Liver (tissue), 3 donors: Measurements from ENCODE around the gene ZNF433.

Source experiments
- EGR1 ChIP-seq, 2 donors: IDR thresholded peaks; 2 replicates each; pipeline ENCODE4 v1.6.1; 2016 to 2018; ENCODE audit warnings: antibody characterized with exemption in 2 of 2, low read depth in 2 of 2
- FOXA1 ChIP-seq: IDR thresholded peaks from 2 replicates; pipeline ENCODE4 v1.6.1; 2016; ENCODE audit warnings: antibody characterized with exemption
- GABPA ChIP-seq, 2 donors: IDR thresholded peaks in 1 of 2; conservative IDR thresholded peaks in 1 of 2; 2 replicates each; pipeline ENCODE4 v1.6.1; 2016; ENCODE audit warnings: antibody characterized with exemption in 2 of 2, mild to moderate bottlenecking in 1 of 2, moderate library complexity in 1 of 2
- JUND ChIP-seq, 2 donors: IDR thresholded peaks; 2 replicates each; pipeline ENCODE4 v1.6.1; 2016; ENCODE audit warnings: antibody characterized with exemption in 2 of 2
- RAD21 ChIP-seq, 2 donors: IDR thresholded peaks; 2 replicates each; pipeline ENCODE4 v1.6.1; 2016; ENCODE audit warnings: antibody characterized with exemption in 2 of 2, mild to moderate bottlenecking in 2 of 2
- SP1 ChIP-seq: IDR thresholded peaks from 2 replicates; pipeline ENCODE4 v1.6.1; 2018; ENCODE audit warnings: antibody characterized with exemption, mild to moderate bottlenecking
- TAF1 ChIP-seq: conservative IDR thresholded peaks from 2 replicates; pipeline ENCODE4 v1.6.1; 2016; ENCODE audit warnings: antibody characterized with exemption, mild to moderate bottlenecking
- YY1 ChIP-seq: IDR thresholded peaks from 2 replicates; pipeline ENCODE4 v1.6.1; 2016; ENCODE audit warnings: antibody characterized with exemption, mild to moderate bottlenecking
- TF ChIP-seq, protein P1 (sequence below): fragments of 150-350 bp; IDR thresholded peaks from 2 replicates; pipeline ENCODE4 v1.5.1; 2017; ENCODE audit warnings: improper control_type of control experiment, low read depth, low read length; ENCODE audit not compliant: missing input control
- TF ChIP-seq, protein P2 (sequence below): IDR thresholded peaks from 2 replicates; pipeline ENCODE4 v1.6.1; 2016; ENCODE audit warnings: antibody characterized with exemption
- TF ChIP-seq, protein P3 (sequence below): IDR thresholded peaks from 2 replicates; pipeline ENCODE4 v1.6.1; 2016; ENCODE audit warnings: antibody characterized with exemption, mild to moderate bottlenecking
- TF ChIP-seq, protein P4 (sequence below): IDR thresholded peaks from 2 replicates; pipeline ENCODE4 v1.6.1; 2016; ENCODE audit warnings: antibody characterized with exemption
- donor health status: healthy.
- donor health status: healthy.

DNA sequence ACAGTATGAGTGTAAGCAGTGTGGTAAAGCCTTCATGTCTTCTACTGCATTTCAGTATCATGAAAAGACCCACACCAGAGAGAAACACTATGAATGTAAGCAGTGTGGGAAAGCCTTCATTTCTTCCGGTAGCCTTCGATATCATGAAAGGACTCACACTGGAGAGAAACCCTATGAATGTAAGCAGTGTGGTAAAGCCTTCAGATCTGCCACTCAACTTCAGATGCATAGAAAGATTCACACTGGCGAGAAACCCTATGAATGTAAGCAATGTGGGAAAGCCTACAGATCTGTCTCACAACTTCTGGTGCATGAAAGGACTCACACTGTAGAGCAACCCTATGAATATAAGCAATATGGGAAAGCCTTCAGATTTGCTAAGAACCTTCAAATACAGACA, 41.9 kb upstream of the ZNF433 start:
- TF ChIP-seq, protein P1, sequence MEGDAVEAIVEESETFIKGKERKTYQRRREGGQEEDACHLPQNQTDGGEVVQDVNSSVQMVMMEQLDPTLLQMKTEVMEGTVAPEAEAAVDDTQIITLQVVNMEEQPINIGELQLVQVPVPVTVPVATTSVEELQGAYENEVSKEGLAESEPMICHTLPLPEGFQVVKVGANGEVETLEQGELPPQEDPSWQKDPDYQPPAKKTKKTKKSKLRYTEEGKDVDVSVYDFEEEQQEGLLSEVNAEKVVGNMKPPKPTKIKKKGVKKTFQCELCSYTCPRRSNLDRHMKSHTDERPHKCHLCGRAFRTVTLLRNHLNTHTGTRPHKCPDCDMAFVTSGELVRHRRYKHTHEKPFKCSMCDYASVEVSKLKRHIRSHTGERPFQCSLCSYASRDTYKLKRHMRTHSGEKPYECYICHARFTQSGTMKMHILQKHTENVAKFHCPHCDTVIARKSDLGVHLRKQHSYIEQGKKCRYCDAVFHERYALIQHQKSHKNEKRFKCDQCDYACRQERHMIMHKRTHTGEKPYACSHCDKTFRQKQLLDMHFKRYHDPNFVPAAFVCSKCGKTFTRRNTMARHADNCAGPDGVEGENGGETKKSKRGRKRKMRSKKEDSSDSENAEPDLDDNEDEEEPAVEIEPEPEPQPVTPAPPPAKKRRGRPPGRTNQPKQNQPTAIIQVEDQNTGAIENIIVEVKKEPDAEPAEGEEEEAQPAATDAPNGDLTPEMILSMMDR, result no peak
- TF ChIP-seq EGR1 (IDR thresholded peaks at IDR 0.05; ENCODE audit: low read depth in 2 of 2) (no peak), JUND (IDR thresholded peaks at IDR 0.05) (no peak), RAD21 (IDR thresholded peaks at IDR 0.05) (no peak), GABPA (IDR thresholded peaks at IDR 0.05 in 1 of 2, conservative IDR thresholded peaks at IDR 0.05 in 1 of 2) (no peak), TAF1 (no peak), YY1 (no peak), FOXA1 (no peak), SP1 (no peak)
- TF ChIP-seq, protein P2, sequence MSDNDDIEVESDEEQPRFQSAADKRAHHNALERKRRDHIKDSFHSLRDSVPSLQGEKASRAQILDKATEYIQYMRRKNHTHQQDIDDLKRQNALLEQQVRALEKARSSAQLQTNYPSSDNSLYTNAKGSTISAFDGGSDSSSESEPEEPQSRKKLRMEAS, result no peak
- TF ChIP-seq, protein P3, sequence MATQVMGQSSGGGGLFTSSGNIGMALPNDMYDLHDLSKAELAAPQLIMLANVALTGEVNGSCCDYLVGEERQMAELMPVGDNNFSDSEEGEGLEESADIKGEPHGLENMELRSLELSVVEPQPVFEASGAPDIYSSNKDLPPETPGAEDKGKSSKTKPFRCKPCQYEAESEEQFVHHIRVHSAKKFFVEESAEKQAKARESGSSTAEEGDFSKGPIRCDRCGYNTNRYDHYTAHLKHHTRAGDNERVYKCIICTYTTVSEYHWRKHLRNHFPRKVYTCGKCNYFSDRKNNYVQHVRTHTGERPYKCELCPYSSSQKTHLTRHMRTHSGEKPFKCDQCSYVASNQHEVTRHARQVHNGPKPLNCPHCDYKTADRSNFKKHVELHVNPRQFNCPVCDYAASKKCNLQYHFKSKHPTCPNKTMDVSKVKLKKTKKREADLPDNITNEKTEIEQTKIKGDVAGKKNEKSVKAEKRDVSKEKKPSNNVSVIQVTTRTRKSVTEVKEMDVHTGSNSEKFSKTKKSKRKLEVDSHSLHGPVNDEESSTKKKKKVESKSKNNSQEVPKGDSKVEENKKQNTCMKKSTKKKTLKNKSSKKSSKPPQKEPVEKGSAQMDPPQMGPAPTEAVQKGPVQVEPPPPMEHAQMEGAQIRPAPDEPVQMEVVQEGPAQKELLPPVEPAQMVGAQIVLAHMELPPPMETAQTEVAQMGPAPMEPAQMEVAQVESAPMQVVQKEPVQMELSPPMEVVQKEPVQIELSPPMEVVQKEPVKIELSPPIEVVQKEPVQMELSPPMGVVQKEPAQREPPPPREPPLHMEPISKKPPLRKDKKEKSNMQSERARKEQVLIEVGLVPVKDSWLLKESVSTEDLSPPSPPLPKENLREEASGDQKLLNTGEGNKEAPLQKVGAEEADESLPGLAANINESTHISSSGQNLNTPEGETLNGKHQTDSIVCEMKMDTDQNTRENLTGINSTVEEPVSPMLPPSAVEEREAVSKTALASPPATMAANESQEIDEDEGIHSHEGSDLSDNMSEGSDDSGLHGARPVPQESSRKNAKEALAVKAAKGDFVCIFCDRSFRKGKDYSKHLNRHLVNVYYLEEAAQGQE, result no peak
- TF ChIP-seq, protein P4, sequence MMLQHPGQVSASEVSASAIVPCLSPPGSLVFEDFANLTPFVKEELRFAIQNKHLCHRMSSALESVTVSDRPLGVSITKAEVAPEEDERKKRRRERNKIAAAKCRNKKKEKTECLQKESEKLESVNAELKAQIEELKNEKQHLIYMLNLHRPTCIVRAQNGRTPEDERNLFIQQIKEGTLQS, result no peak
